ENCODE measurements around the gene LGR6.
"Not testable (repeated sequence)": the region's sequence is repeated elsewhere in the genome, so short reads cannot be mapped to it uniquely, and the experiment has no call there.

LGR6 gene

GRCh38 chr1:202223121-202223860, 29.7 kb downstream of the LGR6 start:
- DNase-seq: no peak

- DNase-seq: no peak
Observed at GRCh38 chr1:202224453-202224852, 30.9 kb downstream of the LGR6 start.

- no peak for DNase-seq
Observed at GRCh38 chr1:202225131-202225530, 31.5 kb downstream of the LGR6 start.

GRCh38 chr1:202227053-202227672, 33.6 kb downstream of the LGR6 start:
- DNase-seq: no peak

- no peak for DNase-seq
Observed at GRCh38 chr1:202227997-202228401, 34.4 kb downstream of the LGR6 start.

DNA sequence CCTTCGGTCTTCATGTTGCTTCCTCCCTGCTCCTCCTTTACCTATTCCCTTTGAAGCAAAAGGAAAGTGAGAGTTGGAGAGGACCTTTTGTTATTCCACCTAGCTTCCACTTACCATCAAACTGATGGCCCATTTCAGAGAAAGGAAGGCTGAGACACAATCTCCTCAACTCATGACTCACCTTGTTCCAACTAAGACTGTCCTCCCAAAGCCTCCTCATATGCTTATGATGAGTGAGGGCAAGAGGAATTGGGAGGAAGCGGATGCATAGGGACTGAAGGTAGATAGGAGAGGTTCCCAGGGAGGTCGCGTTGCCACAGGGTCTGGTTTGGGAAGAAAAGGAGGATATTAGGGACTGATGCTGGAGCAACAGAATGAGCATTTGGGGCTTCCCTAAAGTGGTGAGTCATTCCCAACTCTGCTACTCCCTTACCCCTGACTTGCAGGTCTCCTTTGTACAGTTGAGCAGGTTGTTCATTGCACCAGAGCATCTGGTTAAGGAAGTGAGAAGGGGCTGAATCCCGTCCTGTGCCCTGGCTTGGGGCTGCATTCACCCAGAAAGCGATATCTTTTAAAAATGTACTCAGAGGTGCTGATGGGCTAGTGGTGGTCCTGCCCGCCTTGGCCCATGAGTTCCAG, 35.0 kb downstream of the LGR6 start:
- DNase-seq: no peak

DNA sequence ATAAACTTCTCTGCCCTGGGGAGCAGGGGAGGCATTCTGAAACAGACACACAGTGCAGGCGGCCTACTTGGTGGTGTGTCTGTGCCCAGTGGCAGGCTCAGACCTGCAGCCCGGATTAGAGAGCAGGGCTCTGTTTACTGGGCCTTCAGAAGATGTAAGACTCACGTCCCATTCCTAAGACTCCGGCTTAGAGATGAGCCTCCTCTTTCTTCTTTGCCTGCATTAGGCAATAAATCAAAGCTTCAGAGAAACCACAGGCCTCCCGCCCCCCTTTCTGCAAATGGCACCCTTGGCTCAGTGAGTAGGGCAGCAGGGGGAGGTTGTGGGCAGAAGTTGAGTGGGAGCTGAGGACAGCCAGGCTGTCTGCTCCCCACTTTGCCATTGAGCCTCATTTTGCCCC, 35.8 kb downstream of the LGR6 start:
- no peak for DNase-seq

- no peak for DNase-seq
Observed at GRCh38 chr1:202230061-202230938, 36.7 kb downstream of the LGR6 start.

DNA sequence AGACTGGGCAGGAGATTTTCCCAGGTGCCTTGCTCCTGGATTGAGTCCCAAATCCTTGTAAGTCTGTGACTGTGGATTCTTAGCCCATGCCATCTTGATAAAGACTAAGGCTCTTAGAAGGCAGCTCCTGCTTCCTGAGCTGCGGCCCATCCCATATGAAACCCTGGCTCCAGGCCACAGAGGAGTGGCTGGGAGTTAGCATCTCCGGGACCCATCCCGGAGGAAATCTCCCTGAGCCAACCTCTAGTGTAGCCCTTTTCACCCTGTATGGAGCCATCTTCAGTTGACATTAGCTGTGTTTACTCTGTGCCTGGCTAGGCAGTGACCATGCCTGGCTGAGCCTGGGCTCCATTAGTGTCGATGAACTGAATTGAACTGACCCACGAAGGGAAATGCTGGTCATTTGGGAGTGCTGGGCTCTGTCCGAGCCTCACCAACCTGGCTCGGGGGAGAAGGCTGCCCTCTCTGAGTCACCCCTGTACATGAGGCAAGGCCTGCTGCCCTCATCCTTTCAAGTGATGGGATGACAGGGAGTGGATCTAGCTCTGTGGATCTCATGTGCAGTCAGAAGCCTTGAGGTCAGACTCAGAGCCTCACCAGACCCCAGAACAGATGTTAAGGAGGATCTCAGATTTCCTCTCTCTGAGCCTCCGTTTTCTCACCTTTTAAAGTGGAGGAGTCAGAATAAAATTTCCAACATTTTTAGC, 37.5 kb downstream of the LGR6 start:
- no peak for DNase-seq

- DNase-seq: no peak
Observed at GRCh38 chr1:202233171-202233570, 39.6 kb downstream of the LGR6 start.

- no peak for DNase-seq
Observed at GRCh38 chr1:202233804-202234203, 40.2 kb downstream of the LGR6 start.

GRCh38 chr1:202234331-202235002, 40.9 kb downstream of the LGR6 start:
- DNase-seq: no peak

- no peak for DNase-seq
Observed at GRCh38 chr1:202235003-202235660, 41.5 kb downstream of the LGR6 start.

- DNase-seq: peak; percentile 67
Observed at GRCh38 chr1:202235856-202236837, 42.5 kb downstream of the LGR6 start.

DNA sequence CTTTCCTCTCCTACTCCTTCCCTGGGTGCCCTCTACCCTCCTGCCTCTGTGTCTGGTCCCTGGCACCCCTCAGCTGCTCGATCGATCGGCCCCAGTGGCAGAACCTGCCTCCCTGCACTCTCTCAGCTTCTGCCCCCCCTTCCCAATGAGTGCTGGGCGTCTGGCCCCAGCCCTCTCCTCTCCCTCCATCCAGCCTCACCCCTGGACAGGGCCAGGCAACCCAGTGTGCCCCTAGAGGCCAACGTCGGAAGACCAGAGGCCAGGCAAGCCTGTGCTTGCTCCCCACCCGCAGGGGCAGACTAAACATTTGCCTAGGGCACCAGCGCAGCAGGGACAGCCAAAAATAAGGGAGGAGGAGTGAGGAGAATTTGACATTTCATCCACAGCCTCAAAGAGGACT, 43.5 kb downstream of the LGR6 start:
- no peak for DNase-seq

DNA sequence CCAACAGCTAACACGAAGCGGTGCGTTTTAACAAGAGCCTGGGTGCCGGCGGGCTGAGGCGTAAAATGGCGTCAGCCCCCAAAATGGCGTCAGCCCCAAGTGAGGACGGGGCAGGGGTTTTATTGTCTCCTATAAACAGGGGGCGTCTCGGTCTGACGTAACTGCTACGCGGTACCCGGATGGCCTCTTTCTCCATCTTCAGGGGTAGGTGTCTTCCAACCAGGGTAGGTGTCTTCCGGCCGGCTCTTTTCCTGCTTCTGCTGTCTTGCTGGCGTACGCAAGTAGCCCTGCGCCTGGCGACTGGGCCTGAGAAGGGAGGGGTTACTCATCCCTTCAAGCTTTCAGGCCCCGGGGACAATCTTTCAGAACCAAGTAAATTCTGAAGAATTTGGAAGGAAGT, 45.3 kb downstream of the LGR6 start:
- no peak for DNase-seq

DNA sequence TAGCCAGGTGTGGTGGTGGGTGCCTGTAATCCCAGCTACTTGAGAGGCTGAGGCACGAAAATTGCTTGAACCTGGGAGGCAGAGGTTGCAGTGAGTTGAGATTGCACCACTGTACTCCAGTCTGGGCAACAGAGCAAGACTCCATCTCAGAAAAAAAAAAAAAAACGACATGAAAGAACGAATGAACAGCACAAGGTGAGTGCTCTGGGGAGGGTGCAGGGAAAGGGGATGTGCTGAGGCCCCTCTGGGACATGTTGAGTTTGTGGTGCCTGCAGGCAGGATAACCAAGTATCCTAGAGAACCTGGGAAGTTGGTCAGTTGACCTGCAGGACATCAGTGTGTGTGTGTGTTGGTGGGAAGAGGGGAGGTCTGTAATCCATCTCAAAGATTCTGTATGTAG, 46.6 kb downstream of the LGR6 start:
- DNase-seq: not testable (repeated sequence)

- DNase-seq: no peak
Observed at GRCh38 chr1:202240956-202241355, 47.4 kb downstream of the LGR6 start.

DNA sequence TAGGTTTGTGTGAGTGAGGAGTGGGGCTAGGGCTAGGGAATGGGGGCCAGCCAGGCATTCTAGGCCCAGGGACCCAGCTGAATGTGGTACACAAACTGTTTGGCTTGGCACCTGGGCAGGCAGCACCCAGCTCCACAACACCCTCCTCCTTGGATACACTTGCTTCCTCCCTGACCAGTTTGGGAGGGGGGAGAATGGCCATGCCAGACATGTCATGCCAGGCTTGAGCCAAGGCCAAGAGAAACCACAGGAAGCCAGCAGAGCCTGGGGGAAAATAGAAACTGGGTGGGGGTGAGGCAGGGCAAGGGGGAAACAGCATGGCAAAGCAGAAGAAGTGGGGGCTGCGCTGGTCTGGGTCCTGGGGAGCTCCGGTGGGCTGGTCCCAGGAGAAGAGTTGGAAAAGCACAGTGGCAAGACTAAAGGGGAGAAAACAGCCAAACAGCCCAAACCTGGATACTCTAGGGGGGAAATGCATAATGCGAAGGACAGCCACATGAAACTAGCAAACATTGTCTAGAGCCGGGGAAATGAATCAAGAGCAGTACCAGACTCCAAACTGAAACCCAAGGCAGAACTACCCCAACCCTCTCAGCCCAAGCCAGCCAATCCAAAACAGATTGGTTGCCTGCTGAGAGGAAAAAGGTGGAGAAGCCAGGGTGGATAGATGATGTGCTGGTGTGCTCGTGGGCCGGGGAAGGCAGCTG, 47.9 kb downstream of the LGR6 start:
- DNase-seq: no peak

GRCh38 chr1:202242080-202242419, 48.5 kb downstream of the LGR6 start:
- no peak for DNase-seq
